ENCODE results near the gene RUBCNL. TPM values are rescaled to one million over a fixed set of nuclear protein-coding genes. Genes with fewer than 3 reads are reported as not detected.

Gene RUBCNL
- total RNA-seq, 1 experiment from 2014 or later: not detected

DNA sequence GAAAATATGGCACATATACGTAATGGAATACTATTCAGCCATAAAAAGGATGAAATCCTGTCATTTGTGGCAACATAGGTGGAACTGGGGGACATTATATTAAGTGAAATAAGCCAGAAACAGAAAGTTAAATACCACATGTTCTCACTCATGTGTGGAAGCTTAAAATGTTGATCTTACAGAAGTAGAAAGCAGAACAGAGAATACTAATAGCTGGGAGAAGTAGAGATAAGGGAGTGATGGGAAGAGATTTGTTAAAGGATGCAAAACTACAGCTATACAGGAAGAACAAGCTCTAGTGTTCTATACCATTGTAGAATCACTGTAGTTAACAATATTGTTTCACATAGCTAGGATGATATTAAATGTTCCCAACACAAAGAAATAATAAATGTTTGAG is 68.1 kb downstream of the RUBCNL start:
- CTCF ChIA-PET: no interaction called here
- Histone ChIP-seq H3K27me3 (ENCODE audit: control insufficient read depth, insufficient read depth, low read length) (no peaks in the 10 kb centered on the region), H3K36me3 (ENCODE audit: control insufficient read depth, insufficient read depth, low read length) (no peaks in the 10 kb centered on the region), H3K4me3 (ENCODE audit: low read depth in 2 of 2, low read length in 2 of 2) (no peak overlapping the region), H3K27ac (ENCODE audit: low read length) (no peak overlapping the region), H3K4me1 (ENCODE audit: control insufficient read depth, insufficient read depth, low read length) (no peaks in the 10 kb centered on the region), H3K9me3 (ENCODE audit: control insufficient read depth, insufficient read depth, low read depth, low read length) (no peaks in the 10 kb centered on the region)
- DNase-seq (ENCODE audit: low read depth, low spot score) (no peak), ATAC-seq (no peak)
- in situ Hi-C loops (cut with HindIII; ENCODE audit: low pct_unique_long_range_greater_than_20kb, low sequenced_read_pairs) (no loop called here), intact Hi-C loops (cut with micrococcal nuclease; ENCODE audit: unreplicated experiment) (no loop called here)
- TF ChIP-seq POLR2AphosphoS5 (IDR thresholded peaks at IDR 0.05; ENCODE audit: low read depth, low read length) (no peak), SIN3A (IDR thresholded peaks at IDR 0.05; ENCODE audit: borderline replicate concordance, insufficient read depth, low read depth, low read length) (no peak)
- TF ChIP-seq, protein P1, sequence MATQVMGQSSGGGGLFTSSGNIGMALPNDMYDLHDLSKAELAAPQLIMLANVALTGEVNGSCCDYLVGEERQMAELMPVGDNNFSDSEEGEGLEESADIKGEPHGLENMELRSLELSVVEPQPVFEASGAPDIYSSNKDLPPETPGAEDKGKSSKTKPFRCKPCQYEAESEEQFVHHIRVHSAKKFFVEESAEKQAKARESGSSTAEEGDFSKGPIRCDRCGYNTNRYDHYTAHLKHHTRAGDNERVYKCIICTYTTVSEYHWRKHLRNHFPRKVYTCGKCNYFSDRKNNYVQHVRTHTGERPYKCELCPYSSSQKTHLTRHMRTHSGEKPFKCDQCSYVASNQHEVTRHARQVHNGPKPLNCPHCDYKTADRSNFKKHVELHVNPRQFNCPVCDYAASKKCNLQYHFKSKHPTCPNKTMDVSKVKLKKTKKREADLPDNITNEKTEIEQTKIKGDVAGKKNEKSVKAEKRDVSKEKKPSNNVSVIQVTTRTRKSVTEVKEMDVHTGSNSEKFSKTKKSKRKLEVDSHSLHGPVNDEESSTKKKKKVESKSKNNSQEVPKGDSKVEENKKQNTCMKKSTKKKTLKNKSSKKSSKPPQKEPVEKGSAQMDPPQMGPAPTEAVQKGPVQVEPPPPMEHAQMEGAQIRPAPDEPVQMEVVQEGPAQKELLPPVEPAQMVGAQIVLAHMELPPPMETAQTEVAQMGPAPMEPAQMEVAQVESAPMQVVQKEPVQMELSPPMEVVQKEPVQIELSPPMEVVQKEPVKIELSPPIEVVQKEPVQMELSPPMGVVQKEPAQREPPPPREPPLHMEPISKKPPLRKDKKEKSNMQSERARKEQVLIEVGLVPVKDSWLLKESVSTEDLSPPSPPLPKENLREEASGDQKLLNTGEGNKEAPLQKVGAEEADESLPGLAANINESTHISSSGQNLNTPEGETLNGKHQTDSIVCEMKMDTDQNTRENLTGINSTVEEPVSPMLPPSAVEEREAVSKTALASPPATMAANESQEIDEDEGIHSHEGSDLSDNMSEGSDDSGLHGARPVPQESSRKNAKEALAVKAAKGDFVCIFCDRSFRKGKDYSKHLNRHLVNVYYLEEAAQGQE (IDR thresholded peaks at IDR 0.05; ENCODE audit: insufficient read depth in 1 of 2, low read depth in 2 of 2, low read length in 1 of 2): no peak
- TF ChIP-seq, protein P2, sequence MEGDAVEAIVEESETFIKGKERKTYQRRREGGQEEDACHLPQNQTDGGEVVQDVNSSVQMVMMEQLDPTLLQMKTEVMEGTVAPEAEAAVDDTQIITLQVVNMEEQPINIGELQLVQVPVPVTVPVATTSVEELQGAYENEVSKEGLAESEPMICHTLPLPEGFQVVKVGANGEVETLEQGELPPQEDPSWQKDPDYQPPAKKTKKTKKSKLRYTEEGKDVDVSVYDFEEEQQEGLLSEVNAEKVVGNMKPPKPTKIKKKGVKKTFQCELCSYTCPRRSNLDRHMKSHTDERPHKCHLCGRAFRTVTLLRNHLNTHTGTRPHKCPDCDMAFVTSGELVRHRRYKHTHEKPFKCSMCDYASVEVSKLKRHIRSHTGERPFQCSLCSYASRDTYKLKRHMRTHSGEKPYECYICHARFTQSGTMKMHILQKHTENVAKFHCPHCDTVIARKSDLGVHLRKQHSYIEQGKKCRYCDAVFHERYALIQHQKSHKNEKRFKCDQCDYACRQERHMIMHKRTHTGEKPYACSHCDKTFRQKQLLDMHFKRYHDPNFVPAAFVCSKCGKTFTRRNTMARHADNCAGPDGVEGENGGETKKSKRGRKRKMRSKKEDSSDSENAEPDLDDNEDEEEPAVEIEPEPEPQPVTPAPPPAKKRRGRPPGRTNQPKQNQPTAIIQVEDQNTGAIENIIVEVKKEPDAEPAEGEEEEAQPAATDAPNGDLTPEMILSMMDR (IDR thresholded peaks at IDR 0.05): no peak
- BruUV-seq (replicated peaks): no TSS peak
- POLR2A ChIA-PET: no interaction called here

DNA sequence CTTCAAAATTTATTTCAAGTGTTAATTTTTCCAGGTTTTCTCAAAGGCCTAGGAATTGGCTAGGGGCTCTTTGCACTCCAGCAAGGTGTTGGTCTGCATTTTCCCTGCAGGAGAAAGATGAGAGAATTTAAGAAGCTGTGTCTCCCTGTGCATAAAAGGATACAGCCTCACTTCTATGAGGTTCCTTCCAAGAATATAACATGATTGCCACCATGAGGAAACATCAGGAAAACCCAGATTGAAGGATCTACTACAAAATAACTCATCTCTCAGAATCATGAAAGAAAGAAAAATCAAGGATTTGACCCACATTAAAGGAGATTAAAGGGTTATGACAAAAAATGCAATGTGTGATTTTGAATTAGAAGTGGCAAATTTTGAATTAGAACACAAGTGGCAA is 69.9 kb downstream of the RUBCNL start:
- Histone ChIP-seq H3K36me3 (ENCODE audit: control insufficient read depth, insufficient read depth, low read length) (no peaks in the 10 kb centered on the region), H3K27ac (ENCODE audit: low read length) (no peak overlapping the region), H3K4me1 (ENCODE audit: control insufficient read depth, insufficient read depth, low read length) (no peaks in the 10 kb centered on the region), H3K27me3 (ENCODE audit: control insufficient read depth, insufficient read depth, low read length) (no peaks in the 10 kb centered on the region), H3K4me3 (ENCODE audit: low read depth in 2 of 2, low read length in 2 of 2) (no peak overlapping the region), H3K9me3 (ENCODE audit: control insufficient read depth, insufficient read depth, low read depth, low read length) (no peaks in the 10 kb centered on the region)
- POLR2A ChIA-PET: no interaction called here
- no TSS peak for BruUV-seq (replicated peaks)
- intact Hi-C loops (cut with micrococcal nuclease; ENCODE audit: unreplicated experiment) (no loop called here), in situ Hi-C loops (cut with HindIII; ENCODE audit: low pct_unique_long_range_greater_than_20kb, low sequenced_read_pairs) (no loop called here)
- DNase-seq (ENCODE audit: low read depth, low spot score): no peak
- CTCF ChIA-PET: no interaction called here
- TF ChIP-seq, protein P2 (IDR thresholded peaks at IDR 0.05): no peak; the same call in 1 of the 2 replicates
- TF ChIP-seq SIN3A (IDR thresholded peaks at IDR 0.05; ENCODE audit: borderline replicate concordance, insufficient read depth, low read depth, low read length) (no peak), POLR2AphosphoS5 (IDR thresholded peaks at IDR 0.05; ENCODE audit: low read depth, low read length) (no peak), TCF7L2 (IDR thresholded peaks at IDR 0.05; ENCODE audit: low read depth, low read length) (no peak)
- TF ChIP-seq, protein P1 (IDR thresholded peaks at IDR 0.05; ENCODE audit: insufficient read depth in 1 of 2, low read depth in 2 of 2, low read length in 1 of 2): no peak
- ATAC-seq: no peak

All from Panc1 (cell line).